ENCODE data around the gene ANAPC16. TPM values are rescaled to one million over a fixed set of nuclear protein-coding genes. Genes with fewer than 3 reads are reported as not detected.
"Not testable (repeated sequence)": the region's sequence is repeated elsewhere in the genome, so short reads cannot be mapped to it uniquely, and the experiment has no call there.

Gene ANAPC16
- total and polyA plus RNA-seq, 8 donors: 86.0 to 167 (median 152) TPM

DNA sequence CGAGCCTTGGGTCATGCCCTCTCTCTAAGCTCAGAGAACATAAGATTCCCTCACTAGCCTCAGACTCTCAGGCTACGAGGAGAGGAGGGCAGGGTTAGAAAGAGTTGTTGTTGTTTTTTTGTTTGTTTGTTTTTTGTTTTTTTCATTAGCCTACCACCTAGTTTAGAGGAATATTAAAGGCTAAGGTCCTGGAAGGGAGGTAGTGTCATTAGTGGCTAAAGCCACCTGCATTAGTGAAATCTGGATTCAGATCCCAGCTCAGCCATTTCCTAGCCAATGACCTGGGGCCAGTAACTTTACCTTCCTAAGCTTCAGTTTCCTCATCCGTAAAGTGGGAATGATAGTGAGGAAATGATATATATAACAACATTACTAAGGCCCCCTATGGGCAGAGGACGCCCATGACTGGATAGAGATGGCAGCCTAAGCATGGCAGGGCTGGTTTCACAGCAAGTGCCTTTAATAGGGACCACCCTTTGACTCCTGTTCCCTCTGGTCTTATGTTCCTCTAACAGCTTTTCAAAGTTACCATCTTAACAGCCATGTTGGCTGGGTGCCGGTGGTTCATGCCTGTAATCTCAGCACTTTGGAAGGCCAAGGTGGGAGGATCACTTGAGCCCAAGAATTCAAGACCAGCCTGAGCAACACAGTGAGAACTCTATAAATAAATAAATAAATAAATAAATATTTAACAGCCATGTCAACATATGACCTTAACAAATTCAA lies 63.0 kb downstream of the ANAPC16 start:
- no peak overlapping the region for H3K27ac ChIP-seq
- intact Hi-C loops (cut with DNase I): loop anchor here in 1 of 2 donors (10.0 kb wide), 1 partner anchor 56 kb away; no protein-coding TSS in a partner anchor
- DNase-seq (no peak), ATAC-seq (no peak)
- H3K4me1 ChIP-seq: peaks cover 12 to 37% of the 10 kb centered on the region in 2 donors
- no peaks in the 10 kb centered on the region for H3K27me3 ChIP-seq
- no peaks in the 10 kb centered on the region for H3K9me3 ChIP-seq
- peaks cover 0 to 20% of the 10 kb centered on the region in 2 donors for H3K36me3 ChIP-seq
- H3K4me3 ChIP-seq: no peak overlapping the region
- no peak for TF ChIP-seq CTCF (IDR thresholded peaks at IDR 0.05)

- intact Hi-C loops (cut with DNase I): loop anchor here in 1 of 2 donors (10.0 kb wide), 1 partner anchor 55 kb away; no protein-coding TSS in a partner anchor
- DNase-seq, H3K9me3 ChIP-seq, ATAC-seq, H3K4me3 ChIP-seq, H3K27me3 ChIP-seq, H3K27ac ChIP-seq: not testable (repeated sequence)
- H3K36me3 ChIP-seq: peaks cover 0 to 19% of the 10 kb centered on the region in 2 donors
- peaks cover 12 to 34% of the 10 kb centered on the region in 2 donors for H3K4me1 ChIP-seq
Measured at GRCh38 chr10:72279587-72279986, 63.8 kb downstream of the ANAPC16 start.

DNA sequence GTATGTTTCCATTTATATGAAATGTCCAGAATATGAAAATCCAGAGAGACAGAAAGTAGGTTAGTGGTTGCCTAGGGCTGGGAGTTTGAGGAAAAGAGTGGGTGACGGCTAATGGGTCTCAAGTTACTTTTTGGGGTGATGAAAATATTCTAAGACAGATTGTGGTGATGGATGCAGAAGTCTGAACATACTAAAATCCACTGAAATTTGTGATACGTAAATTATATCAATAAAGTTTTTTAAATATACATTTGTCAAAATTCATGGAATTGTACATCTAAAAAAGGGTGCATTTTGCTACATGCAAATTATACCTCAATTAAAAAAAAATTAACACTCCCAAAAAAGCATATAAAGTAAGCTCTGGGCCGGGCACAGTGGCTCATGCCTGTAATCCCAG lies 67.3 kb downstream of the ANAPC16 start:
- H3K4me1 ChIP-seq: peaks cover 0 to 20% of the 10 kb centered on the region in 2 donors
- no peaks in the 10 kb centered on the region for H3K9me3 ChIP-seq
- intact Hi-C loops (cut with DNase I): no loop called here
- TF ChIP-seq CTCF (IDR thresholded peaks at IDR 0.05): no peak
- no peak for ATAC-seq
- DNase-seq: no peak
- no peak overlapping the region for H3K27ac ChIP-seq
- H3K4me3 ChIP-seq: no peak overlapping the region
- H3K27me3 ChIP-seq: no peaks in the 10 kb centered on the region
- H3K36me3 ChIP-seq: no peaks in the 10 kb centered on the region

Other genes starting within 250 kb of the ANAPC16 start
- gene SPOCK2, start 127.5 kb upstream of the ANAPC16 start, total RNA-seq: 100 to 1,000 TPM in 1 of 2 donors, 10 to 100 TPM in 1; 69.7 to 107 TPM
- gene SPOCK2, start 127.5 kb upstream of the ANAPC16 start, polyA plus RNA-seq (ENCODE audit: insufficient read length in 6 of 6): 1 to 10 TPM; 4.5 to 9.9 (median 7.4) TPM
- gene ASCC1, start 264 bp downstream of the ANAPC16 start, total RNA-seq: 10 to 100 TPM; 27.0 to 29.8 TPM
- 10 to 100 TPM; 36.4 to 48.2 (median 40.1) TPM for gene ASCC1, start 264 bp downstream of the ANAPC16 start, polyA plus RNA-seq (ENCODE audit: insufficient read length in 6 of 6)
- 10 to 100 TPM; 40.7 to 73.8 TPM for gene DDIT4, start 57.9 kb downstream of the ANAPC16 start, total RNA-seq
- 10 to 100 TPM; 49.7 to 98.7 (median 56.4) TPM for gene DDIT4, start 57.9 kb downstream of the ANAPC16 start, polyA plus RNA-seq (ENCODE audit: insufficient read length in 6 of 6)
- gene DNAJB12, start 138.9 kb downstream of the ANAPC16 start, total RNA-seq: 10 to 100 TPM; 30.9 to 38.9 TPM
- 10 to 100 TPM; 25.1 to 31.3 (median 27.8) TPM for gene DNAJB12, start 138.9 kb downstream of the ANAPC16 start, polyA plus RNA-seq (ENCODE audit: insufficient read length in 6 of 6)

All from left lung (tissue), 10 donors.